Esophagus muscularis mucosa (tissue), 4 donors: ENCODE results near the gene NHSL1. TPM values are rescaled to one million over a fixed set of nuclear protein-coding genes. Genes with fewer than 3 reads are reported as not detected.

Experiments used
- DNase-seq: peaks from one replicate; pipeline ENCODE4 v3.0.0-alpha.2; 2017; ENCODE audit errors: extremely low spot score
- H3K27ac ChIP-seq, 4 donors: fragments of 200-600 bp; sonication (generic); replicated peaks in 1 of 4; 1 replicate in 3 of 4; 2 replicates in 1 of 4; pipeline ENCODE4 v1.5.1; 2016 to 2019; ENCODE audit warnings: mild to moderate bottlenecking in 1 of 4
- H3K27me3 ChIP-seq, 4 donors: fragments of 200-600 bp; sonication (generic); one replicate each; pipeline versions ENCODE4 v1.5.1 to v1.6.0; 2016 to 2019
- H3K36me3 ChIP-seq, 4 donors: fragments of 200-600 bp; sonication (generic); one replicate each; pipeline ENCODE4 v1.5.1; 2016 to 2019
- H3K4me1 ChIP-seq, 4 donors: fragments of 200-600 bp; sonication (generic); one replicate each; pipeline ENCODE4 v1.5.1; 2016 to 2019
- H3K4me3 ChIP-seq, 4 donors: fragments of 200-600 bp; sonication (generic); 1 replicate in 2 of 4; 2 replicates in 2 of 4; pipeline ENCODE4 v1.5.1; 2016 to 2019; ENCODE audit warnings: mild to moderate bottlenecking in 4 of 4, moderate library complexity in 1 of 4
- H3K9me3 ChIP-seq, 4 donors: fragments of 200-600 bp; sonication (generic); 1 replicate in 3 of 4; 2 replicates in 1 of 4; pipeline ENCODE4 v1.5.1; 2016 to 2019
- CTCF ChIP-seq, 3 experiments: fragments of 200-600 bp in 2 of 3; fragments of 450-650 bp in 1 of 3; sonication (generic) in 2 of 3; IDR thresholded peaks; one replicate each; pipeline ENCODE4 v1.5.1; 2017 to 2019; ENCODE audit warnings: antibody characterized with exemption in 3 of 3, mild to moderate bottlenecking in 2 of 3, moderate library complexity in 1 of 3
- EP300 ChIP-seq: sonication (generic); formaldehyde crosslinking; IDR thresholded peaks from one replicate; pipeline ENCODE4 v1.6.1; 2017; ENCODE audit warnings: antibody characterized with exemption
- POLR2A ChIP-seq: fragments of 450-650 bp; IDR thresholded peaks from one replicate; pipeline ENCODE4 v1.6.1; 2017; ENCODE audit warnings: antibody characterized with exemption, moderate library complexity, mild to moderate bottlenecking, low read depth
- POLR2AphosphoS5 ChIP-seq, 2 donors: sonication (generic); formaldehyde crosslinking; IDR thresholded peaks; one replicate each; pipeline ENCODE4 v1.6.1; 2017; ENCODE audit warnings: antibody characterized with exemption in 2 of 2
- WGBS: methylation state at CpG from one replicate; pipeline ENCODE4 v1.1.5; 2018; 5-methylcytosine and 5-hydroxymethylcytosine counted together
- intact Hi-C: fragments of 100-400 bp; cut with DNase I; formaldehyde crosslinking; loops from one replicate; pipeline ENCODE4 v1.15.1; 2023
- total RNA-seq, 4 donors: library from RNA; depleted of rRNA; stranded (reverse); fragments of >200 nt; gene quantifications; one replicate each; pipeline versions ENCODE4 v1.1.0 to v1.2.1, GENCODE V29; 2016

NHSL1 gene
- total RNA-seq, 4 donors from 2014 or later = 8.6 to 15.6 (median 11.7) TPM

- WGBS = 72% methylated on average over 6 of the region's 6 CpGs
- H3K36me3 ChIP-seq = no peaks in the 10 kb centered on the region
- no peak overlapping the region for H3K4me3 ChIP-seq
- no peak for TF ChIP-seq POLR2AphosphoS5 (IDR thresholded peaks at IDR 0.05)
- no peak for TF ChIP-seq POLR2A
- no peak for TF ChIP-seq CTCF (IDR thresholded peaks at IDR 0.05)
- TF ChIP-seq EP300 = no peak
- H3K27ac ChIP-seq = peak overlapping the region in 1 of 4 donors; percentile 3
- no peaks in the 10 kb centered on the region for H3K9me3 ChIP-seq
- H3K4me1 ChIP-seq = peaks cover 10 to 17% (median 15%) of the 10 kb centered on the region in 4 donors
- H3K27me3 ChIP-seq = no peaks in the 10 kb centered on the region
- DNase-seq = no peak
- intact Hi-C loops = no loop called here
Observed at GRCh38 chr6:138480279-138480949, 18.9 kb downstream of the NHSL1 start.

GRCh38 chr6:138477913-138478539, 21.3 kb downstream of the NHSL1 start:
- Histone ChIP-seq H3K4me3 (no peak overlapping the region), H3K9me3 (no peaks in the 10 kb centered on the region), H3K27ac (no peak overlapping the region), H3K4me1 (peaks cover 0 to 4% (median 0%) of the 10 kb centered on the region in 4 donors), H3K36me3 (no peaks in the 10 kb centered on the region), H3K27me3 (no peaks in the 10 kb centered on the region)
- TF ChIP-seq POLR2AphosphoS5 (IDR thresholded peaks at IDR 0.05) (no peak), CTCF (IDR thresholded peaks at IDR 0.05) (no peak), POLR2A (no peak), EP300 (no peak)
- no peak for DNase-seq
- intact Hi-C loops = no loop called here
- WGBS = 83% methylated on average over 4 of the region's 4 CpGs

GRCh38 chr6:138476116-138476515, 23.2 kb downstream of the NHSL1 start:
- H3K4me1 ChIP-seq = peaks cover 0 to 3% (median 0%) of the 10 kb centered on the region in 4 donors
- H3K4me3 ChIP-seq = no peak overlapping the region
- intact Hi-C loops = no loop called here
- H3K27ac ChIP-seq = no peak overlapping the region
- DNase-seq = no peak
- no peaks in the 10 kb centered on the region for H3K9me3 ChIP-seq
- TF ChIP-seq POLR2AphosphoS5 (IDR thresholded peaks at IDR 0.05) (no peak), POLR2A (no peak), EP300 (no peak)
- no peaks in the 10 kb centered on the region for H3K27me3 ChIP-seq
- H3K36me3 ChIP-seq = peaks cover 0 to 3% (median 0%) of the 10 kb centered on the region in 4 donors

GRCh38 chr6:138473144-138473543, 26.1 kb downstream of the NHSL1 start:
- Histone ChIP-seq H3K36me3 (peaks cover 0 to 25% (median 5%) of the 10 kb centered on the region in 4 donors), H3K27me3 (no peaks in the 10 kb centered on the region), H3K27ac (no peak overlapping the region), H3K9me3 (no peaks in the 10 kb centered on the region), H3K4me1 (no peaks in the 10 kb centered on the region), H3K4me3 (no peak overlapping the region)
- peak; percentile 53 for DNase-seq
- TF ChIP-seq POLR2AphosphoS5 (IDR thresholded peaks at IDR 0.05) (no peak), POLR2A (no peak), CTCF (IDR thresholded peaks at IDR 0.05) (no peak), EP300 (no peak)
- WGBS = 91% methylated on average over 9 of the region's 9 CpGs
- intact Hi-C loops = no loop called here

- TF ChIP-seq POLR2A = no peak
- no peak for TF ChIP-seq CTCF (IDR thresholded peaks at IDR 0.05)
- no peak for TF ChIP-seq EP300
- TF ChIP-seq POLR2AphosphoS5 (IDR thresholded peaks at IDR 0.05) = no peak
- WGBS = 99% methylated on average over 9 of the region's 9 CpGs
- DNase-seq = no peak
- H3K9me3 ChIP-seq = no peaks in the 10 kb centered on the region
- intact Hi-C loops = no loop called here
- peaks cover 0 to 36% (median 13%) of the 10 kb centered on the region in 4 donors for H3K36me3 ChIP-seq
- no peak overlapping the region for H3K27ac ChIP-seq
- peaks cover 0 to 10% (median 0%) of the 10 kb centered on the region in 4 donors for H3K4me1 ChIP-seq
- no peaks in the 10 kb centered on the region for H3K27me3 ChIP-seq
- H3K4me3 ChIP-seq = no peak overlapping the region
Observed at GRCh38 chr6:138468320-138469015, 30.8 kb downstream of the NHSL1 start.
